H1 (cell line): ENCODE results near the gene OIP5. TPM values are rescaled to one million over a fixed set of nuclear protein-coding genes. Genes with fewer than 3 reads are reported as not detected.

Experiments
- CTCF ChIA-PET: fragments of 300-600 bp; sonication (Branson Sonifier 250); formaldehyde crosslinking; loops from one replicate; lab custom pipeline; 2021; ENCODE audit not compliant: partially characterized antibody; lab: Charles Lee
- POLR2A ChIA-PET: fragments of 300-600 bp; sonication (Branson Sonifier 250); formaldehyde crosslinking; loops from one replicate; lab custom pipeline; 2021; ENCODE audit warnings: inconsistent platforms; ENCODE audit not compliant: partially characterized antibody; lab: Charles Lee
- DNase-seq, 2 experiments: peaks; one replicate each; pipeline versions ENCODE4 v3.0.0 to v3.0.0-alpha.2; 2010 to 2022; ENCODE audit warnings: low spot score in 2 of 2, low read depth in 1 of 2, mixed read lengths in 1 of 2
- FAIRE-seq: peaks from 2 replicates; lab custom pipeline; 2011; peaks lifted over from hg19 to GRCh38; lab: Jason Lieb, UNC
- H2AFZ ChIP-seq: 2 replicates; pipeline ENCODE4 v1.8.1; 2012; ENCODE audit warnings: low read length, inconsistent platforms
- H2AK5ac ChIP-seq: 2 replicates; pipeline ENCODE4 v1.6.1; 2013; ENCODE audit warnings: low read depth, low read length
- H2BK120ac ChIP-seq: replicated peaks from 2 replicates; pipeline ENCODE3; 2013; ENCODE audit warnings: low read depth, low read length, inconsistent platforms
- H2BK12ac ChIP-seq: 2 replicates; pipeline ENCODE4 v1.6.1; 2013; ENCODE audit warnings: low read depth, low read length
- H2BK15ac ChIP-seq: 2 replicates; pipeline ENCODE4 v1.6.1; 2013; ENCODE audit warnings: low read length
- H2BK20ac ChIP-seq: 2 replicates; pipeline ENCODE4 v1.6.1; 2013; ENCODE audit warnings: low read length
- H2BK5ac ChIP-seq: 2 replicates; pipeline ENCODE4 v1.6.1; 2013; ENCODE audit warnings: low read depth, low read length
- H3K14ac ChIP-seq: 2 replicates; pipeline ENCODE4 v1.6.1; 2013; ENCODE audit warnings: inconsistent platforms; ENCODE audit not compliant: insufficient read length
- H3K18ac ChIP-seq: 2 replicates; pipeline ENCODE4 v1.6.1; 2013; ENCODE audit warnings: low read length; ENCODE audit errors: extremely low read depth
- H3K23ac ChIP-seq: 2 replicates; pipeline ENCODE4 v1.6.1; 2013; ENCODE audit warnings: inconsistent platforms; ENCODE audit not compliant: insufficient read length
- H3K23me2 ChIP-seq: 2 replicates; pipeline ENCODE4 v1.6.1; 2013; ENCODE audit warnings: low read depth, low read length
- H3K27ac ChIP-seq: 2 replicates; pipeline ENCODE4 v1.6.1; 2011; ENCODE audit warnings: low read depth, low read length, inconsistent platforms
- H3K27me3 ChIP-seq, 4 experiments: replicated peaks in 1 of 4; 1 replicate in 1 of 4; 2 replicates in 3 of 4; pipeline versions ENCODE4 v1.6.1 to v1.8.1; 2011 to 2013; ENCODE audit warnings: low read length in 3 of 4, mild to moderate bottlenecking in 3 of 4, inconsistent platforms in 2 of 4, mixed read lengths in 2 of 4, moderate library complexity in 1 of 4; ENCODE audit not compliant: control insufficient read depth in 3 of 4, insufficient read depth in 3 of 4; ENCODE audit errors: extremely low read depth in 1 of 4
- H3K36me3 ChIP-seq, 4 experiments: 2 replicates each; pipeline versions ENCODE4 v1.6.1 to v1.8.1; 2011 to 2013; ENCODE audit warnings: mild to moderate bottlenecking in 4 of 4, low read length in 3 of 4, moderate library complexity in 2 of 4, control low read depth in 1 of 4, inconsistent platforms in 1 of 4; ENCODE audit not compliant: insufficient read depth in 4 of 4, control insufficient read depth in 2 of 4
- H3K4ac ChIP-seq: replicated peaks from 2 replicates; pipeline ENCODE3; 2013; ENCODE audit warnings: low read length, low read depth, mixed read lengths, inconsistent platforms; ENCODE audit not compliant: insufficient read length
- H3K4me1 ChIP-seq, 4 experiments: replicated peaks in 1 of 4; 1 replicate in 1 of 4; 2 replicates in 3 of 4; pipeline versions ENCODE4 v1.6.1 to v1.8.1; 2011 to 2013; ENCODE audit warnings: low read length in 3 of 4, inconsistent platforms in 2 of 4, mixed read lengths in 1 of 4; ENCODE audit not compliant: insufficient read depth in 4 of 4, control insufficient read depth in 3 of 4
- H3K4me2 ChIP-seq, 2 experiments: 2 replicates each; pipeline versions ENCODE4 v1.6.1 to v1.8.1; 2011 to 2013; ENCODE audit warnings: low read depth in 2 of 2, low read length in 2 of 2, control low read depth in 1 of 2, inconsistent platforms in 1 of 2, mild to moderate bottlenecking in 1 of 2; ENCODE audit not compliant: insufficient read depth in 1 of 2
- H3K4me3 ChIP-seq, 4 experiments: fragments of 200-600, 300-600 bp in 1 of 4; sonication (generic), shearing (Covaris generic), sonication (Bioruptor Twin) in 1 of 4; 2 replicates each; pipeline versions ENCODE4 v1.5.1 to v1.8.1; 2011 to 2016; ENCODE audit warnings: low read length in 4 of 4, low read depth in 3 of 4, control low read depth in 2 of 4, inconsistent platforms in 2 of 4, mild to moderate bottlenecking in 2 of 4, mixed read lengths in 1 of 4, moderate library complexity in 1 of 4; ENCODE audit not compliant: insufficient read depth in 2 of 4; ENCODE audit errors: extremely low read depth in 1 of 4
- H3K56ac ChIP-seq: replicated peaks from 2 replicates; pipeline ENCODE3; 2013; ENCODE audit warnings: low read depth, mild to moderate bottlenecking, mixed read lengths, low read length, inconsistent platforms; ENCODE audit not compliant: insufficient read length
- H3K79me1 ChIP-seq: 2 replicates; pipeline ENCODE4 v1.6.1; 2013; ENCODE audit warnings: low read depth, low read length, control low read depth
- H3K79me2 ChIP-seq, 2 experiments: 2 replicates each; pipeline versions ENCODE4 v1.6.1 to v1.8.1; 2012 to 2013; ENCODE audit warnings: low read length in 2 of 2, mild to moderate bottlenecking in 2 of 2, inconsistent platforms in 1 of 2; ENCODE audit not compliant: insufficient read depth in 2 of 2, control insufficient read depth in 1 of 2
- H3K9ac ChIP-seq, 4 experiments: replicated peaks in 1 of 4; 1 replicate in 1 of 4; 2 replicates in 3 of 4; pipeline versions ENCODE4 v1.6.1 to v1.8.1; 2011 to 2013; ENCODE audit warnings: low read depth in 3 of 4, low read length in 3 of 4, control low read depth in 2 of 4, mild to moderate bottlenecking in 2 of 4, moderate library complexity in 2 of 4, inconsistent platforms in 1 of 4; ENCODE audit errors: extremely low read depth in 1 of 4
- H3K9me3 ChIP-seq, 2 experiments: 2 replicates each; pipeline versions ENCODE4 v1.6.1 to v1.8.1; 2012 to 2013; ENCODE audit warnings: mild to moderate bottlenecking in 2 of 2, moderate library complexity in 2 of 2, control low read depth in 1 of 2, inconsistent platforms in 1 of 2, low read depth in 1 of 2, low read length in 1 of 2, mixed read lengths in 1 of 2; ENCODE audit not compliant: insufficient read depth in 2 of 2
- H4K20me1 ChIP-seq, 2 experiments: replicated peaks in 1 of 2; 2 replicates each; pipeline versions ENCODE3 to v1.8.1; 2011 to 2013; ENCODE audit warnings: inconsistent platforms in 2 of 2, low read length in 2 of 2, mild to moderate bottlenecking in 1 of 2; ENCODE audit not compliant: insufficient read depth in 2 of 2, control insufficient read depth in 1 of 2
- H4K5ac ChIP-seq: 2 replicates; pipeline ENCODE4 v1.6.1; 2013; ENCODE audit warnings: low read length, low read depth, mixed read lengths, inconsistent platforms; ENCODE audit not compliant: insufficient read length
- H4K8ac ChIP-seq: 2 replicates; pipeline ENCODE4 v1.8.0; 2013; ENCODE audit warnings: mild to moderate bottlenecking, moderate library complexity, low read length, inconsistent platforms; ENCODE audit not compliant: insufficient read depth; ENCODE audit errors: extremely low read depth
- H4K91ac ChIP-seq: replicated peaks from 2 replicates; pipeline ENCODE3; 2013; ENCODE audit warnings: low read length, mixed read lengths, inconsistent platforms; ENCODE audit not compliant: insufficient read length
- CHD2 ChIP-seq: IDR thresholded peaks from 2 replicates; pipeline ENCODE4 v1.6.1; 2012; ENCODE audit warnings: low read length, improper control_type of control experiment
- GABPA ChIP-seq: IDR thresholded peaks from 2 replicates; pipeline ENCODE4 v1.6.1; 2011; ENCODE audit warnings: mild to moderate bottlenecking, low read length, moderate library complexity, borderline replicate concordance; ENCODE audit not compliant: insufficient read depth
- HDAC6 ChIP-seq: IDR thresholded peaks from one replicate; pipeline ENCODE4 v1.7.1; 2012; ENCODE audit warnings: low read depth, mild to moderate bottlenecking, inconsistent platforms, low read length, moderate library complexity
- KDM1A ChIP-seq: fragments of 200-600, 300-600 bp; sonication (generic); IDR thresholded peaks from 2 replicates; pipeline ENCODE4 v1.7.1; 2016; ENCODE audit warnings: mild to moderate bottlenecking, low read length, borderline replicate concordance
- SP1 ChIP-seq: IDR thresholded peaks from 2 replicates; pipeline ENCODE4 v1.6.1; 2011; ENCODE audit warnings: low read depth, low read length
- TCF12 ChIP-seq: IDR thresholded peaks from 2 replicates; pipeline ENCODE4 v1.6.1; 2011; ENCODE audit warnings: low read depth, mild to moderate bottlenecking, low read length
- TEAD4 ChIP-seq: IDR thresholded peaks from 2 replicates; pipeline ENCODE4 v1.6.1; 2012; ENCODE audit warnings: low read depth, low read length, inconsistent platforms, mixed read lengths
- ZNF274 ChIP-seq: IDR thresholded peaks from 2 replicates; pipeline ENCODE4 v1.7.0; 2012; ENCODE audit warnings: low read length, borderline replicate concordance; ENCODE audit errors: extremely low read depth
- WGBS, 2 experiments: shearing (Covaris generic) in 1 of 2; methylation state at CpG; one replicate each; pipeline versions ENCODE4 v1.1.6 to v1.1.7; 2013 to 2015; ENCODE audit warnings: low lambda C conversion rate in 2 of 2, mixed read lengths in 2 of 2, inconsistent platforms in 1 of 2, low coverage in 1 of 2, missing lambda C conversion rate in 1 of 2; ENCODE audit not compliant: insufficient replicate concordance in 2 of 2, insufficient coverage in 1 of 2, insufficient read length in 1 of 2; ENCODE audit errors: extremely low coverage in 1 of 2, missing lambda C conversion rate in 1 of 2; 5-methylcytosine and 5-hydroxymethylcytosine counted together
- polyA plus RNA-seq, 7 experiments: library from polyadenylated mRNA; depleted of rRNA in 3 of 7; stranded (reverse) in 5 of 7; unstranded in 2 of 7; fragments of >200 nt in 5 of 7; fragments of 200-250 nt in 2 of 7; gene quantifications; 1 replicate in 5 of 7; 2 replicates in 1 of 7; 4 replicates in 1 of 7; pipeline versions ENCODE4 v1.2.1 to v1.2.3, GENCODE V29; 2011 to 2013; ENCODE audit warnings: missing spikeins in 2 of 7, mixed read lengths in 2 of 7
- total RNA-seq: library from RNA; stranded (reverse); fragmentation: NEBNext Ultra II Directional; extraction: Animal tissue kit (Norgen Biotek cat#: 25700); gene quantifications from 2 replicates; pipeline ENCODE4 v1.2.1, GENCODE V29; 2021
- TF ChIP-seq, protein P1 (sequence below): IDR thresholded peaks from 2 replicates; pipeline ENCODE4 v1.6.1; 2011; ENCODE audit warnings: low read depth, mild to moderate bottlenecking, low read length; ENCODE audit not compliant: insufficient read depth
- TF ChIP-seq, protein P2 (sequence below): IDR thresholded peaks from 2 replicates; pipeline ENCODE4 v1.6.1; 2012; ENCODE audit warnings: inconsistent platforms
- TF ChIP-seq, protein P3 (sequence below): IDR thresholded peaks from 2 replicates; pipeline ENCODE4 v1.6.1; 2011; ENCODE audit warnings: low read length, improper control_type of control experiment

Gene OIP5
- total and polyA plus RNA-seq, 2 of the 8 experiments (the other 6 are each of a cell fraction or from before 2014, with no cell fraction given), result 34.8 to 44.5 TPM

DNA sequence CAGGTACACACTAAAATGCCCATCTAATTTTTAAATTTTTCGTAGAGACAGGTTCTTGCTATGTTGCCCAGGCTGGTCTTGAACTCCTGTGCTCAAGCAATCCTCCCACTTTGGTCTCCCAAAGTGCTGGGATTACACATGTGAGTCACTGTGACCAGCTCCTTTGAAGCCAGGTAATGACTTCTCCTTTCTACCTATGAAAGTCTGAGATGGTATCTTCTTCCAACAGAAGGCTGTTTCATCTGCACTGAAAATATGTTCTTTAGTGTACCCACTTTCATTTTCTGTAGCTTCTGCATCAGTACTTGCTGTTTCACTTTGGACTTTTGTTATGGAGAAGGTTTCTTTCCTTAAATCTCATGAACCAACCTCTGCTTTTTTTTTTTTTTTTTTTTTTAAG lies 8.8 kb downstream of the OIP5 start:
- H2BK20ac ChIP-seq, result no peak overlapping the region
- H3K23ac ChIP-seq, result no peak overlapping the region
- H4K20me1 ChIP-seq, result no peaks in the 10 kb centered on the region
- no peak overlapping the region for H2AFZ ChIP-seq
- WGBS, 2 experiments, result 82% methylated on average over 1 of the region's 1 CpG; no CpG with 5 or more reads in 1 of the 2 experiments
- H3K4me1 ChIP-seq, result no peaks in the 10 kb centered on the region
- H3K56ac ChIP-seq, result no peak overlapping the region
- H3K14ac ChIP-seq, result no peak overlapping the region
- no peak overlapping the region for H3K27ac ChIP-seq
- no peak overlapping the region for H3K4me3 ChIP-seq
- peaks cover 0 to 9% of the 10 kb centered on the region in 2 experiments; a peak in 1 of 4 replicates for H3K9me3 ChIP-seq
- ChIA-PET CTCF (interaction anchor here (0.9 to 1.4 kb wide), 3 partner anchors 9 to 180 kb away, joined by 3 to 5 read pairs (median 4); partner anchors contain the start of genes NUSAP1 and OIP5), POLR2A (interaction anchor here (1.1 to 1.9 kb wide), 4 partner anchors 9 to 37 kb away, joined by 3 to 9 read pairs (median 7); partner anchors contain the start of genes NUSAP1 and OIP5)
- H3K79me2 ChIP-seq, result no peaks in the 10 kb centered on the region
- H3K4me2 ChIP-seq, result no peak overlapping the region
- no peak overlapping the region for H3K9ac ChIP-seq
- H4K91ac ChIP-seq, result no peak overlapping the region
- H3K79me1 ChIP-seq, result no peaks in the 10 kb centered on the region
- no peak overlapping the region for H3K4ac ChIP-seq
- H2AK5ac ChIP-seq, result no peak overlapping the region
- H2BK15ac ChIP-seq, result no peak overlapping the region
- no peak overlapping the region for H4K5ac ChIP-seq
- H3K18ac ChIP-seq, result no peak overlapping the region
- DNase-seq (no peak), FAIRE-seq (no peak)
- H2BK5ac ChIP-seq, result no peak overlapping the region
- no peak overlapping the region for H2BK12ac ChIP-seq
- H2BK120ac ChIP-seq, result no peak overlapping the region
- H3K23me2 ChIP-seq, result no peaks in the 10 kb centered on the region
- H3K27me3 ChIP-seq, result no peaks in the 10 kb centered on the region
- peaks cover 0 to 22% (median 10%) of the 10 kb centered on the region in 4 experiments; a peak in 3 of 8 replicates for H3K36me3 ChIP-seq
- no peak overlapping the region for H4K8ac ChIP-seq
- TF ChIP-seq ZNF274 (no peak), HDAC6 (no peak), SP1 (no peak), TCF12 (no peak), KDM1A (no peak), TEAD4 (no peak), CHD2 (no peak), GABPA (no peak)
- TF ChIP-seq, protein P1, sequence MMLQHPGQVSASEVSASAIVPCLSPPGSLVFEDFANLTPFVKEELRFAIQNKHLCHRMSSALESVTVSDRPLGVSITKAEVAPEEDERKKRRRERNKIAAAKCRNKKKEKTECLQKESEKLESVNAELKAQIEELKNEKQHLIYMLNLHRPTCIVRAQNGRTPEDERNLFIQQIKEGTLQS, result no peak
- TF ChIP-seq, protein P2, sequence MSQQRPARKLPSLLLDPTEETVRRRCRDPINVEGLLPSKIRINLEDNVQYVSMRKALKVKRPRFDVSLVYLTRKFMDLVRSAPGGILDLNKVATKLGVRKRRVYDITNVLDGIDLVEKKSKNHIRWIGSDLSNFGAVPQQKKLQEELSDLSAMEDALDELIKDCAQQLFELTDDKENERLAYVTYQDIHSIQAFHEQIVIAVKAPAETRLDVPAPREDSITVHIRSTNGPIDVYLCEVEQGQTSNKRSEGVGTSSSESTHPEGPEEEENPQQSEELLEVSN, result no peak
- TF ChIP-seq, protein P3, sequence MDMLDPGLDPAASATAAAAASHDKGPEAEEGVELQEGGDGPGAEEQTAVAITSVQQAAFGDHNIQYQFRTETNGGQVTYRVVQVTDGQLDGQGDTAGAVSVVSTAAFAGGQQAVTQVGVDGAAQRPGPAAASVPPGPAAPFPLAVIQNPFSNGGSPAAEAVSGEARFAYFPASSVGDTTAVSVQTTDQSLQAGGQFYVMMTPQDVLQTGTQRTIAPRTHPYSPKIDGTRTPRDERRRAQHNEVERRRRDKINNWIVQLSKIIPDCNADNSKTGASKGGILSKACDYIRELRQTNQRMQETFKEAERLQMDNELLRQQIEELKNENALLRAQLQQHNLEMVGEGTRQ, result no peak
